ENCODE results near the gene RASSF1.
"Not testable (repeated sequence)": the region's sequence is repeated elsewhere in the genome, so short reads cannot be mapped to it uniquely, and the experiment has no call there.

Gene RASSF1

DNA sequence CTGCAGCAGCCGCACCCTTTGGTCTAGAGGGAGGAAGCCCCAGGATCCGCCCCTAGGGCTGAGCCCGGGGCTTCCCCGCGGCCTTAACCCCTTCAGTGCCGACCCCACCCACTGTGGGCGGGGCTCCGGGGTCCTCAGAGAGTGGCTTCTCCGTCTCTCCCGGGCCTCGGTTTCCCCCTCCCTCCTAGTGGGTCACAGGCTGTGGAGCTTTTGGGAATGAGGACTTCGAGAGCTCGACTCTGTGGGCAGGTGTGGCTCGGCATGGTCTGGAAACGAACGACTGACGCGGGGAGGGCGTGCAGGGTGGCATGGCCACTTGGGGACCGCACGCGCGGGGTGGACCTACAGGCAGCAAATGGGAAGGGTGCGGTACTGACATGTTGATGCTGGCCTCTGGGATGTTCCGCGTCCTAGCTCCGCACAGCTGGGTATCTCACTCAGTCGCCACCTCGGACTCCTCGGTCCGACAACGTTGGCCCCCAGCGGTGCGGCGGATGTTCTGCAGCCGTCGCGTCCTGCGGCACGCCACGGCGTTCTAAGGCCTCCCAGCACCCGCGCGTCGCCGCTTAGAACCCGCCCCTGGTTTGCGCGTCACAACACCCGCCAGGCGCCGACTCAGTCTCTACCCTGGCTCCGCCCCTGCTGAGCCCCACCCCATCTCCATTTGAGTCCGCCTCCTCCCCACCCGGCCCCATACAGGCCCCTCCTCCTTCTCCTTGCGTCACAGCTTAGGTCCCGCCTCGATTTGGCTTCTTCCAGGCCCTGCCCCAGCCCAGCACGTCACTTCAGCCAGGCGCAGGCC lies 41.6 kb downstream of the RASSF1 start, which contains the start of the genes HYAL3 and NAA80:
Gene HYAL3, minus strand, starts transcription at position 570 of the 802 bp plus-strand sequence. CDS start 3,803 bp downstream, outside the sequence.
Gene NAA80, minus strand, starts transcription at position 570 of the 802 bp plus-strand sequence. CDS start 1,942 bp downstream, outside the sequence.
- peak; percentile 99 for DNase-seq

DNA sequence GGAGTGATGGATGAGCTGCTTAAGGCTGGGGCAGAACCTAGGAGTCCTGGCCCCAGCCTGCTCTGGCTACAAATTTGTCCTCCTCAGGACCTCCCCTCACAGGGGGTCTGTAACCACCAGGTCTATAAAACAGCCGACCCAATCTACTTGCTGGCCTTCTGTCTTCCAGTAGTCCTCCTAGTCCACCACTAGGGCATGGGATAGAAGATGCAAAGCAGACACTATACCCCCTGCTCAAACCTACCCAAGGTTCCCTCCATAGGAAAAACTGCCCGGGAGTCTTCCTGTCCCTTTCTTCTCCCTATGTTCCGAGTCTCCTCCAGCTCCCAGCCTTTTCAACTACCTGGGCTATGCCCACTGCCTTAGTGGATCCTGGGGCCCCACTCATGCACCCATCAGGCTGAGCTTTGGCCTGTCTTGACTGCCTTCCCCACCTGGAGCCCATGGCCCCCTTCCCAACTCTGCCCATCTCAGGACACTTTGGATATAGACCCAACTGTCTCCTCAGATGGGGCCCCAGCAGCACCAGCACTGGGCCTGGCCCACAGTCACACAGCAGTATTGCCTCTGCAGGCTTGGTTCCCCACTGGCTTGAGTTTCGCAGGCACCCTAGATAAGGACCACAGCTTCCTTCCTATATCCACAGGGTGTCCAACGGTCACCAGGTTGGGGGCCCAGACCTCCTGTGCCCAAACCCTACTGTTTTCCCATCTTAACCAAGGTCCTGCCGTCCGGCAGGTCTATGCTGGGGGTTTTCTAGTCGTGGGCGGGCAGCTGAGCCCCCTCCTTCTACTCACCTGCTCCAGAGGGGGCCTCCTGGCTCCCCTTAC lies 42.5 kb downstream of the RASSF1 start:
- no peak for DNase-seq

DNA sequence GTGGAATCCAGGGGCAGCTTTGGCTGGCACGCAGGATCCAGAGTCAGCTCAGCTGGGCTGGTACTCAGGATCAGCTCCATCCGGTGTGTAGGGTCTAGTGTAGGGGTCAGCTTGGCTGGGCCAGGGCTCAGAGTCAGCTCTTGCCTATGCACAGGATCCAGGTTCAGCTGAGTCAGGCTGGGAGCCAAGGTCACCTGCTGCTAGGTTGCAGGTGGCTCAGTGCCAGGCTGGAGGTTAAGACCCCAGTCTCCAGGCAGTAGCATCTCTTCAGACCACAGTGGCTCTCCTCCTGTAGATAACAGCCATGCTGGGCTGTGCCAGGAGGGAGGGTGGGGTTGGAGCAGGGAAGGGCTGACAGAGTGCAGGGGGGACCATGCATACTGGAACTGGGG lies 43.3 kb downstream of the RASSF1 start:
- DNase-seq, result no peak

DNA sequence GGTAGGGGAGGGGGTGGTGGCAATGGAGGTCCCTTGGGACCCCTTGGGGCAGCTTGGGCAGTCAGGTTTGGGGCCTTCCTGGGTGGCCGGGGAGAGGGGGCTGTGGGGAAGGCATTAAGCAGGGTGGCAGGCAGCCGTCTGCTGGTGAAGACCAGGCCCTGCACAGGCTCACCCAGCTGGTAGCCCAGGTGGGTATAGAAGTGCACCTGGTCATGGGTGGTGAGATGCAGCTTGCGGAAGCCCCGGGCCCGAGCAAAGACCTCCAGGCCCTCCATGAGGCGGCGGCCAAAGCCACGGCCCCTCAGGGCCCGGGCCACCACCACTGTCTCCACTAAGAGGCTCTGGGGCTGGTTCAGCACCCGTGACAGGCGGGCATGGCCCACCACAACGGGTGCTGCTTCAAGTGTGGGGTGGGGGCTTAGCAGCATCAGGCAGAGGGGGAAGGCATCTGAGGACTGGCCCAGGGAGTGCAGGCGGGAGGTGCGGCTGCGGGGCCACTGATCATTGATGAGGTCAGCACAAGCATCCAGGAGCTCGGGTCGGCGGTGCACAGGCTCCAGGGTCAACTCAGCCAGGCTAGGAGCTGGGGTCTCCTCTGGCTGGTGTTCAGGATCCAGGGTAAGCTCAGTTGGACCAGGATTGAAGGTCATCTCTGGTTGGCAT lies 43.8 kb downstream of the RASSF1 start:
- no peak for DNase-seq

DNA sequence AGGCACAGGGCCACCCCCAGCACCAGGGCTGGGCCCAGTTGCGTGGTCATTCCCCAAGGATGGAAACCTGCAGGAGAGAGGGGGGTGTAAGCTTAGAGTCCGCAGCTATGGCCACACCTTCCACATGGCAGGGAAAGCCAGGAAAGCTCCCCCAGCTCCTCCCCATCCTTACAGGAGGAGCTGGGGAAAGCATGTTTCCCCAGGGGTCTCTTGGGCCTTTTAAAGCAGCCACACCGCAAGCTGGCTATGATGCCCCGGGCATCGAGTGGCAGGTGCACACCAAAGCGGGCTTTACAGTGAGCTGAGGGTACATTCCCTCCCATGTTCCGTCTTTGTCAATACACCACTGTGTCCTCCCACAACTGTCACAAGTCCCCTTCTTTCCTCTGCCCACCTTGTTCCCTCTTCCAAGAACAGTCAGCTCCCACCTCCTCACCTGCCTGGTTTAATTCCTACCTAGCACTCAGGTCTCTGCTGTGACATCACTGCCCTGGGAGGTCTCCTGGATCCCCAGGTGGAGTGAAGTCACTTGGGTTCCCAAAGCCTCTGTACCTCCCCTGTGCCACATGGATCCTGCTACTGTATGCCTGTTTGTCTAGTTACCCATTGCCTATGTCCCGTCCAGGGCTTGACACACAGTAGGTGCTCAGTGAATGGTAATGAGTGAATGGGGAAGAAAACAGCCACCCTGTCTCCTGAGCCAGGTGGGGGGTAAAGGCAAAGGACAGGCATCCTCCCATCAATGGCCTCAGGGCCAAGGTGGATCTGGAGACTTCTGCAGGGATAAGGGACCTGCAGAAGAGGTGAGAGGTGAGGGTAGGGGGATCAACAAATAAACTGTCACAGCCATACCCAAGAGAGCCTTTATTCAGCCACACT lies 44.8 kb downstream of the RASSF1 start:
- DNase-seq, result no peak

DNA sequence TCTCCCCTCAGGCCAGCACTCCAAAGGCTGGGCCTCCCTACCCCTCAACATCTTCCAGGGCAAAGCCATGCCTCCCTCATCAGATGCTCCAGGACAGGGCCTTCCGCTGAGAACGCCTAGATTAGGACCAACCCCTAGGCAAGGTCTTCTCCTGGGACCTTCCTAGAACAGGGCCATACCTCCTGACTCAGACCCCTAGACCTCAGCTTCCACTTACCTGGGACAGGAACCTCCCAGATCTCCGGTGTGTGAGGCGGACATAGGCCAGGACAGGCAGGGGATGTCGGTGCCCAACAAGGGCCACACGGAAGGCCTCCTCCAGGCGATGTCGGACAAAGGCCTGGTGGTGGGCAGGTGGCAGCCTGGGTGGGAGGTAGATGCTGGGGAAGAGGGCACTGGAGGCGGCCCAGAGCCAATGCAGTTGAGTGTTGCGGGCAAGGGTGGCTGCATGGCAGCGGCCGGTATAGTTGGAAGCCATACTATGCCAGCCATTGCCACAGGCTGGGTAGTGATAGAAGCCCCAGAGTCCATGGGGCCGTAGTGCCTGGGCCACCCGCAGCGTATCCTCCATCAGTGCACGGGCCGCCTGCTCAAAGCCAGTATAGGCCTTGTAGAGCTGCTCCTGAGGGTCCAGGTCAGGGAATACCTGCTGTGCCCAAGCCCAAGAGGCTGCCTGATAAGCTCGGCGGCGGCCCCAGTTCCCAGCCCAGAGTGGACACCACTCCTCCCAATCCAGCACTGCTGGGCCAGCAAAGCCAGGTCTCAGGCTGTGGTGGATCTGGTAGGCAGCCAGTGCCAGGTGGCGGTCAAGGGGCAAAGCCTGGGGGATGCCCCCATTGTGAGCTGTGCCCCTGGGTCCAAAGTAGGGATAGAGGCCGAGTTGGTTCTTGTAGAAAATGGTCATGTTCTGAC lies 45.9 kb downstream of the RASSF1 start:
- DNase-seq, result no peak

DNA sequence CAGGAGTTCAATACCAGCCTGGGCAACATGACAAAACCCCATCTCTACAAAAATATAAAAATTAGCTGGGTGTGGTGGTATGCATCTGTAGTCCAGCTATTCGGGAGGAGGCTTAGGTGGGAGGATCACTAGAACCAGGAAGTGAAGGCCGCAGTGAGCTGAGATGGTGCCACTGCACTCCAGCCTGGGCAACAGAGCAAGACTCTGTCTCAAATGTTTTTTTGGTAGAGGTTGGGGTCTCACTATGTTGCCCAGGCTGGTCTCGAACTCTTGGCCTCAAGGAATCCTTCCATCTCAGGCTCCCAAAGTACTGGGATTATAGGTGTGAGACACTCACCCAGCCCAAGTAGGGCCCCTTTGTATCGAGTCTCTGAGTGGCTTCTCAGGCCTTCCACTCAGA lies 46.5 kb downstream of the RASSF1 start:
- DNase-seq, result no peak

DNA sequence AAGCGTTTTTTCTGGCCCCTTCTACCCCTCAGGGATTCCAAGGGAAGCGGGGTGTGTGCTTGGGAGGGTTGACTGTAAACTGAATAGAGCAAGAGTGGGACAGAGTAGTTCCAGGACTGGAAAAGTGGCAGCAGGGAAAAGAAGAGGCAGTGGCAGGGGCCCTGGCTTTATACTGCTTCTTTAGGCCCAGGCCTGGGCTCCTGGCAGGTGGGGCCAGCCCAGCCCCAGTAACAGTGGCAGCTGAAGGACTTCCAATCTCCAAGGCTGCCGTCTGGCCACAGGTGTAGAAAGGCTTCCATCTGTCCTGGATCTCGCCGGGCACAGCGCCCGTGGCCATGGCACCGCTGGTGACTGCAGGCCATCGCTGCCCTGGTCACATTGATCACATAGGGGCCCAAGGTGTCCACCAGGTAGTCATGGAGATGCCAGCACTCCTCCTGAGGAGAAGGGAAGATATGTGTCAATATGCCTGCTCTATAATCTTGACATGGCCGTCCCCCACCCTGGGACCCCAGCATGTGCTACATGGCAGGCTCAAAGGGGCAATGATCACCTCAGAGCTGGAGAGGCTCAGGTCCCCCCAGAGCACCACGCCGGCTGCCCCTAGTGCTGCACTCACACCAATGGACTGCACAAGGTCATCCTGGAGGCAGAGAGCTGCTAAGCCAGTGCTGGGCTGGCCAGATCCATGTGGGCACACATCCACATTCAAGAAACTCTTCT lies 47.4 kb downstream of the RASSF1 start:
- DNase-seq, result no peak

DNA sequence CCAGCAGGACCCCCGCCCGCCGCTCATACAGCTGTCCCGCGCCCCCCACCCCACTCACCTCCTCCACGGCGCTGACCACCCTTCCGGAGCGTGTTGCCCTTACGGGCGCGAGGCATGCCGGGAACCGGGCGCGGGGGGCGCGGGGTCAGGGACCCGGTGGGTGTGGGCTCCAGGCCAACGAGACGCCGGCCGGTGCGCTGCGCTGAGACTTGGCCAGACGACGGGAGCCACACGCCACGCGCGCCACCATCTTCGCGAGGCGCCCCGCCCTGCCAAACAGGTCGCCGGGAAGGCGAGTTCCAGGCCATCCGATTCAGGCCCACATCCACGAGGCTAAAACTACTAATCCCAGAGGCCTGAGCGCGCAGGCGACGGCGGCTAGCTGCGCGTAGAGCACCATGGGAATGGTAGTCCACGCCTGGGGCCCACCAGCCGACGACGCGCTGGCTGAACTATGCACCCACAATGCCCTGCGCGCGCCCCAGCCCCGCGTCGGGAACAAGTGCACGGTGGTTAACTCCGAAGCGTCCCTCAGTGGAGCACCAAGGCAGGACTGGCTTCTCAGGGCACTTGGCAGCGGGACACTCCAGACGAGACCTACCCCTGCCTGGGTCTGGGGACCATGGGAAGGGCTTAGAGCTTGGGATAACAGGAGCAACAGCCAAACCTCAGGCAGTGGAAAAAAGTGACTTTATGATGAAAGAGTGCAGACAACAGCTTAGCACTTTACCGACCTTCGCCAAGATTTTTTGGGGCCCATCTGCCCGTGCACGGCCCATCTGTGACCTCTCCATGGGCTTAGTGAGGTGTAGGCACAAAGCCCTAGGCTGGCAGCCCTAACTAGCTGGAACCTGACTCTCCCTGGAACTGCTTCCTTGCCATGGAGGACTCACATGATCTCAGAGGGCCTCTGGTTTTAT lies 48.2 kb downstream of the RASSF1 start, which contains the start of gene IFRD2:
Gene IFRD2, minus strand, starts transcription at position 271 of the 920 bp plus-strand sequence. Its CDS starts 155 bp downstream, at position 116.
- peak; percentile 96 for DNase-seq

DNA sequence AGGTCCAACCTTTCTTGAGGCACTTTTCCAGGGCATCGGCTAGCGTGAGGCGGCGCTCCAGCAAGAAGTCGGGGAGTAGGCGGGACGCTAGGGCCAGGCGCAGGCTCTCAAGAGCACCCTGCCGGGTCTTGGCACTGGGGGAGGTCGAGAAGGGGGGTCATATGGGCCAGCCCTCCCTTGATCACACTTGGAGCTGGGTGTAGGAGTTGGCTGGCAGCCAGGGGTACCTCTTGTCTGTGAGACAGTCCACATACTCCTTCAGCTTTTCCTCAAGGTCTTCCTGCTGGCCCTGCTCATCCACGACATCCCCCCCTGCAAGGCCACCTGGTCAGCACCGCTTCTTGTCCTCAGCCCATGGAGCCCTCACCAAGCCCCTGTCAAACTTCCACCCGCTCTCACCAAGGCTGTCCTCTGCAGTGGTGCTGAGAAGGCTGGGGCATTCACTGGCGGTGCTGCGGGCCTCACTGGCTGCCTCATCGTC lies 50.4 kb downstream of the RASSF1 start:
- no peak for DNase-seq

DNA sequence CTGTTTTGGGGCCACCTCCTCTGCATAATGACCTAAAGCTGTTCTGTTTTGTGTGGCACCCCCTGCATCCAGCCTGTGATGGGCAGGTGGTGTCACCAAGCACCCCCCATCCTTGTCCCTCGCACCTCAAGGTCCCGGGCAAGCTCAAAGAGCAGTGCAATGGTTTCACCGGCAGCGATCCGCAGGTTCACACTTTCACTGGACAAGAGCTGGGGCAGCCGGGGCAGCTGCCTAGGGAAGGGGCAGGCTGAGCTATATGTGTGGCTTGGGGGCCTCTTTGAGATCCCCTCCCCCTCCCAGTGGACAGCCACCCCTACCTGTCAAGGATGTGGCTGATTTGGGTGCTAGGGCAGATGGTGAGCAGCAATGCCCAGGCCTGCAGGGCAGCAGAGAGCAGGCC lies 51.5 kb downstream of the RASSF1 start:
- DNase-seq, result no peak

DNA sequence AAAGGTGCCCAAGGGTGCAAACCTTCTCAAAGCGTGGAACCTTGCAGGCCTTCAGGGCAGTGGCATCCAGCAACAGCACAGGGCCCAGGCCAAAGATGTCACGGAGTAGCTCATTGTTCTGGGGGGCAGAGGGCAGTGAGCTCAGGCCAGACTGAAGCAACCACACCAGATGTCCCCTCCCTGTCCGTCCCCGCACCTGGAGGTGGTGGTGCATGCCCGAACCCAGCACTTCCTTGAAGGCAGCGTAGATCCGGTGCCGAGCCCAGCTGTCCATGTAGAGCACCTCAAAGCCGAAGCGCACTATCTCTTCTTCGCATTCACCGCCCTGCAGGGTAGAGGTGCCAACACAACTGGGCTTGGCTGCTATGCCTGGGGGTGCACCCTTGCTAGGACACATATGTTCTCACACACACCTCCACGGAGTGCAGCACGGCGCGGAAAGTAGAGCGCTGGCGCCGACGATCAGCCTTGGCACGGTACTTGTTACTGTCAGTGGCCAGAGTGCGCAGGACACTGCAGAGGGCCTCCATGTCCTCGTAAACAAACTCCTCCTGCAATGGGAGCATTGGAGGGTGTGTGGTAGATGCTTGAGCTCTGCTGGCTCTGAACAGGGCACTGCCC lies 52.1 kb downstream of the RASSF1 start:
- DNase-seq, result no peak

DNA sequence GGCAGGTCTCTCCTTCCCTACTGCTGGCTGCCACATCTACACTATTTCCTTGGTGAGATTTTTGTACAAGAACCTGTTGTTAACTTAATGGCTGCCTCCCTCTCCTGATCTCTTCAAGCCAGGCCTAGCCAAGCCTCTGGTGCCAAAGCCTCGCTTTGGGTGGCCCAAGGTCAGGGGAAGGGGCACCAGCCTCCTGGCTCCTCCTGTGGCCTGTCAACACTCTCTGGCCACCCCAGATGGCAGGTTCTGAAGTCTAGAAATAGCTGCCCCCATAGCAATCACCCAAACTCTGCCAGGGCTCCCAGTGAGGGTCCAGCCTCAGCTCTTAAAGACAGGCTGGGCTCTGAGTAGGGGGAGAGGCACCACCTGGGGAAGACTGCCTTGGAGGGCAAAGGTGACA lies 53.4 kb downstream of the RASSF1 start:
- no peak for DNase-seq

DNA sequence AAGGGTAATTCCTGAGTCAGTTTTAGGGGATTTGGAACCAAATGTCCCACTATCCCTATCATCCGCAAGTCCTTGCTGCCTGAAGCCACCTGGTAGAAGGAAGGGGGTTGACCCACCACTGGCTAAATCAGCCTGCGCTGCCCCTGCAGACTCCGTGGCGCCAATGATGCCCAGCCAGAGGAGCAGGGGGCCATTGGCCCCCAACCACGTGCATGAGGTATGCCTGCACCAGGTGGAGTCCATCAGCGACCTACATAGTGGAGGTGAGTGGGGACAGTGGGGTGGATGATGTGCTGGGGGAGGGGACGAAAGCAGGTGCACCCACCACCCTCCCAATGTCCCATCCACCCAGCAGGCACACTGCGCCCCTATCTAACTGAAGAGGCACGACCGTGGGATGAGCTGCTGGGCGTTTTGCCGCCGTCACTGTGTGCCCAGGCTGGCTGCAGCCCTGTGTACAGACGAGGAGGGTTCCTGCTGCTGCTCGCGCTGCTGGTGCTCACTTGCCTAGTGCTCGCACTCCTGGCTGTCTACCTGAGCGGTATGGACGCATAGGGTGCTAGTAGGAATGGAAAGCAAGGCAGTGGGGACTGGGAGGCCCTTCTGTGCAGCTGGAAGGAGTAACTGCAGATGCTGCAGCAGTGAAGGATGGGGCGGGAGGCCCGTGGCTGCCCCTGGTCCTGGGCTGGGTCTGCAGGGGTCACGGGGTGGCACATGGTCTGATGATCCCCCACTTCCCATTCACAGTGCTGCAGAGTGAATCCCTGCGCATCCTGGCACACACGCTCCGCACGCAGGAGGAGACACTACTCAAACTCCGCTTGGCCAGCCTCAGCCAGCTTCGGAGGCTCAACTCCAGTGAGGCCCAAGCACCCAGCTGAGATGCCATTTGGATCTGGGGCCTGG lies 54.1 kb downstream of the RASSF1 start:
- DNase-seq, result no peak

DNA sequence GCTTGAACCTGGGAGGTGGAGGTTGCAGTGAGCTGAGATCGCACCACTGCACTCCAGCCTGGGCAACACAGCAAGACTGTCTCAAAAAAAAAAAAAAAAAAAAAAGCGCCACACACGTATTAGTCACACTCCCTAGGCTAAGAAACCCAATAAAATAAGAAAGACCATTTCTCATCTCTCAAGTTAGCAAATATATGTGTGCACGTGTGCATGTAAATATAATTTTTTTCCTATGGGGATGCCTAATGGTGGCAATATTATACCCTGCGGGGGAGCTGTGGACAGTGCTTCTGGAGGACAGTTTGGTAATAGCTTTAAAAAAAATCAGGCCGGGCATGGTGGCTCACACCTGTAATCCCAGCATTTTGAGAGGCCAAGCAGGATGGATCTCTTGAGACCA lies 56.5 kb downstream of the RASSF1 start:
- DNase-seq, result not testable (repeated sequence)
